Erythroblast (primary cell): ENCODE results near the gene TLL2.

Experiments
- GATA1 ChIP-seq: IDR thresholded peaks from 2 replicates; pipeline ENCODE4 v1.6.1; 2011; ENCODE audit warnings: low read depth, mild to moderate bottlenecking, control low read depth, low read length, moderate library complexity
- POLR2A ChIP-seq: IDR thresholded peaks from 2 replicates; pipeline ENCODE4 v1.6.1; 2011; ENCODE audit warnings: mild to moderate bottlenecking, low read length

GRCh38 chr10:96410296-96410695 lies 103.4 kb downstream of the TLL2 start:
- TF ChIP-seq POLR2A (no peak), GATA1 (no peak)
